GM12891 (cell line): ENCODE measurements around the gene SPECC1.

Experiments used
- POLR2A ChIP-seq: IDR thresholded peaks from 2 replicates; pipeline ENCODE4 v1.6.1; 2011; ENCODE audit warnings: low read depth, low read length, control low read depth
- POLR2AphosphoS5 ChIP-seq: IDR thresholded peaks from 2 replicates; pipeline ENCODE4 v1.6.1; 2011; ENCODE audit warnings: low read depth, low read length, control low read depth
- SPI1 ChIP-seq: IDR thresholded peaks from 2 replicates; pipeline ENCODE4 v1.6.1; 2011; ENCODE audit warnings: low read depth, low read length, control low read depth
- TAF1 ChIP-seq: IDR thresholded peaks from 2 replicates; pipeline ENCODE4 v1.6.1; 2011; ENCODE audit warnings: low read depth, low read length, control low read depth

DNA sequence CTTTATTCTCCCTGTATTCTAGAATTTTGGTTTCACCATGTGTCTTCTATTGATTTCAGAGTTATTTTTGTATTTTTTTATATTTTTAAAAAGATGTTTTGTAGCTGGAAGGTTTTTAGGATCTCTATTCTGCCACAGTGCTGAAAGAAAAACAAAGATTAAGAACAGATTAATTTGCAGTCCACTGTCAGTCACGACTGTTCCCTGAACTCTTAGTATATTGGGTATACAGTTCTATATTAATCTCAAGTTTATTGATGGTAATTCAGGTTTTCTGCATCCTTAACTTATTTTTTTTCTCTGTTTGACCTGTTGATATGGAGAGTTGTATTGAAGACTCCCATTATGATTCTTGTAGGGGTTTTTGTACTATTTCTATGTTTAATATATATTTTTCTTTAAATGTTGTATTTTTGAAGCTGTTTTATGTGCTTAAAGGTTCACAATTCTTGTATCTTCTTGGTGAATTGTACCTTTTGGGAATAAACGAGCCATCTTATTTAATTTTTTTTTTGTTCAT is 2.9 kb downstream of the SPECC1 start:
- TF ChIP-seq SPI1 (no peak), TAF1 (no peak), POLR2AphosphoS5 (no peak), POLR2A (no peak)
